Measurements from ENCODE around the gene SLC6A8. TPM values are rescaled to one million over a fixed set of nuclear protein-coding genes. Genes with fewer than 3 reads are reported as not detected.

SLC6A8 gene
- total RNA-seq, 1 experiment from 2014 or later: 49.8 TPM

GRCh38 chrX:153650959-153651358, 36.8 kb upstream of the SLC6A8 start:
- no peak for TF ChIP-seq EZH2 (IDR thresholded peaks at IDR 0.05; ENCODE audit: borderline replicate concordance, low read depth, low read length, poor library complexity, severe bottlenecking)
- no peak for TF ChIP-seq CTCF (conservative IDR thresholded peaks at IDR 0.05; ENCODE audit: low read depth, low read length)
- Histone ChIP-seq H3K4me3 (ENCODE audit: low read depth, low read length, poor library complexity, severe bottlenecking) (no peak overlapping the region), H3K27ac (ENCODE audit: low read depth, low read length, poor library complexity, severe bottlenecking) (no peak overlapping the region), H3K4me1 (ENCODE audit: insufficient read depth, low read length, poor library complexity, severe bottlenecking) (no peaks in the 10 kb centered on the region), H3K9me3 (ENCODE audit: low read depth, low read length, poor library complexity, severe bottlenecking) (peaks cover 5% of the 10 kb centered on the region), H3K27me3 (replicated peaks; ENCODE audit: insufficient read depth, low read depth, low read length, poor library complexity) (peaks cover 13% of the 10 kb centered on the region), H3K36me3 (ENCODE audit: insufficient read depth, low read length, poor library complexity, severe bottlenecking) (no peaks in the 10 kb centered on the region)
- DNase-seq (ENCODE audit: low spot score): no peak
- intact Hi-C loops (cut with micrococcal nuclease; ENCODE audit: unreplicated experiment): no loop called here
- ChIA-PET POLR2A (ENCODE audit: low non-redundant PET) (no interaction called here), CTCF (no interaction called here)
- BruUV-seq (replicated peaks): no TSS peak

- no peak for DNase-seq (ENCODE audit: low spot score)
- CTCF ChIA-PET: no interaction called here
- no TSS peak for BruUV-seq (replicated peaks)
- POLR2A ChIA-PET (ENCODE audit: low non-redundant PET): no interaction called here
- H3K27ac ChIP-seq (ENCODE audit: low read depth, low read length, poor library complexity, severe bottlenecking): no peak overlapping the region
- intact Hi-C loops (cut with micrococcal nuclease; ENCODE audit: unreplicated experiment): no loop called here
- no peaks in the 10 kb centered on the region for H3K36me3 ChIP-seq (ENCODE audit: insufficient read depth, low read length, poor library complexity, severe bottlenecking)
- H3K27me3 ChIP-seq (replicated peaks; ENCODE audit: insufficient read depth, low read depth, low read length, poor library complexity): peaks cover 11% of the 10 kb centered on the region
- peaks cover 5% of the 10 kb centered on the region for H3K9me3 ChIP-seq (ENCODE audit: low read depth, low read length, poor library complexity, severe bottlenecking)
- no peaks in the 10 kb centered on the region for H3K4me1 ChIP-seq (ENCODE audit: insufficient read depth, low read length, poor library complexity, severe bottlenecking)
- TF ChIP-seq EZH2 (IDR thresholded peaks at IDR 0.05; ENCODE audit: borderline replicate concordance, low read depth, low read length, poor library complexity, severe bottlenecking) (no peak), CTCF (conservative IDR thresholded peaks at IDR 0.05; ENCODE audit: low read depth, low read length) (peak; percentile 36; the same call in 1 of the 2 replicates)
- no peak overlapping the region for H3K4me3 ChIP-seq (ENCODE audit: low read depth, low read length, poor library complexity, severe bottlenecking)
Measured at GRCh38 chrX:153651540-153652079, 36.1 kb upstream of the SLC6A8 start.

- no TSS peak for BruUV-seq (replicated peaks)
- Histone ChIP-seq H3K4me1 (ENCODE audit: insufficient read depth, low read length, poor library complexity, severe bottlenecking) (no peaks in the 10 kb centered on the region), H3K9me3 (ENCODE audit: low read depth, low read length, poor library complexity, severe bottlenecking) (peaks cover 5% of the 10 kb centered on the region), H3K27ac (ENCODE audit: low read depth, low read length, poor library complexity, severe bottlenecking) (no peak overlapping the region), H3K27me3 (replicated peaks; ENCODE audit: insufficient read depth, low read depth, low read length, poor library complexity) (no peaks in the 10 kb centered on the region), H3K4me3 (ENCODE audit: low read depth, low read length, poor library complexity, severe bottlenecking) (no peak overlapping the region), H3K36me3 (ENCODE audit: insufficient read depth, low read length, poor library complexity, severe bottlenecking) (no peaks in the 10 kb centered on the region)
- TF ChIP-seq CTCF (conservative IDR thresholded peaks at IDR 0.05; ENCODE audit: low read depth, low read length): no peak
- no peak for TF ChIP-seq EZH2 (IDR thresholded peaks at IDR 0.05; ENCODE audit: borderline replicate concordance, low read depth, low read length, poor library complexity, severe bottlenecking)
- ChIA-PET CTCF (no interaction called here), POLR2A (ENCODE audit: low non-redundant PET) (no interaction called here)
- no peak for DNase-seq (ENCODE audit: low spot score)
- intact Hi-C loops (cut with micrococcal nuclease; ENCODE audit: unreplicated experiment): no loop called here
Measured at GRCh38 chrX:153653556-153653955, 34.2 kb upstream of the SLC6A8 start.

All from A673 (cell line).